ENCODE results near the gene FOXJ1.

Gene FOXJ1

DNA sequence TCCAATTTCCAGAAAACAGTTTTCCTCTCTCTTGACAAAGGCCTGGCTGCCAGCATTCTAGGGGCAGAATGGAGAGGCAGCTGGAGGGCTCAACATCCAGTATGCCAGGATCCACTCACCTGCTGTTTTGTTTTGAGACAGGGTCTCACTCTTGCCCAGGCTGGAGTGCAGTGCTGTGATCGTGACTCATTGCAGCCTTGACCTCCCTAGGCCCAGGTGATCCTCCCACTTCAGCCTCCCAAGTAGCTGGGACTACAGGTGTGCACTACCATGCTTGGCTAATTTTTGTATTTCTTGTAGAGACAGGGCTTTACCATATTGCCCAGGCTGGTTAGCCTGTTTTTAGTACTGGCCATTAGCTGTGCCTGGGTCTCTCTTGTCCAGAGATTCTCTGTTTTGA lies 29.1 kb upstream of the FOXJ1 start:
- no peaks in the 10 kb centered on the region for H3K36me3 ChIP-seq (replicated peaks; ENCODE audit: low read depth, low read length)

DNA sequence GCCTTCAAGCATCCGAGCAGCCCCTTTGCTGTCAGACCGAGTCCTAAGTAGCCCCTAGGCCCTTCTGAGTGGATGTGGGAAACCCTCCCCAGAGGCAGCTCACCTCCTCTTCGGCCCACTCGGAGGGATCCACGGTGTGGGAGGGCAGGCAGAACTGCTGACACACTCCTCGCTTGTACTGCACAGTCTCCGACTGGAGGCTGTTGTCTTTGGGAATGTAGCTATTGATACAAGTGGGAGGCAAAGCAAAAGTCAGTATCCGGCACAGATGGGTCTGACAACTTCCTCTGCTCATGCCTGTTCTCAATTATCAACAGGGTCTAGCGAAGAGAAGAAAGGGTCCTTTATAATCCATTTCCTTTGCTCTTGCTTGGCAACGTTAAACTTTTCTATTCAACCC lies 25.9 kb upstream of the FOXJ1 start:
- Histone ChIP-seq H3K9me3 (ENCODE audit: insufficient read depth, low read length) (no peaks in the 10 kb centered on the region), H2AFZ (ENCODE audit: low read depth, low read length) (no peak overlapping the region), H3K27me3 (ENCODE audit: low read depth, low read length) (no peaks in the 10 kb centered on the region), H3K4me1 (ENCODE audit: low read length) (peaks cover 7% of the 10 kb centered on the region), H3K27ac (ENCODE audit: low read length) (no peak overlapping the region), H4K20me1 (ENCODE audit: insufficient read depth, low read length) (no peaks in the 10 kb centered on the region), H3K9ac (ENCODE audit: low read length) (no peak overlapping the region), H3K79me2 (ENCODE audit: low read length) (no peaks in the 10 kb centered on the region), H3K4me2 (ENCODE audit: low read length) (no peak overlapping the region), H3K36me3 (replicated peaks; ENCODE audit: low read depth, low read length) (no peaks in the 10 kb centered on the region), H3K4me3 (ENCODE audit: low read length) (no peak overlapping the region)
- no peak for TF ChIP-seq EZH2phosphoT487 (IDR thresholded peaks at IDR 0.05; ENCODE audit: low read depth)
- no peak for TF ChIP-seq CTCF (IDR thresholded peaks at IDR 0.05; ENCODE audit: low read depth, low read length)

More for the DNA sequence above, 29.1 kb upstream of the FOXJ1 start:
- Histone ChIP-seq H3K4me3 (ENCODE audit: low read length) (no peak overlapping the region), H3K27ac (ENCODE audit: low read length) (no peak overlapping the region), H3K9ac (ENCODE audit: low read length) (no peak overlapping the region), H3K4me2 (ENCODE audit: low read length) (no peak overlapping the region), H3K4me1 (ENCODE audit: low read length) (no peaks in the 10 kb centered on the region), H3K79me2 (ENCODE audit: low read length) (no peaks in the 10 kb centered on the region), H2AFZ (ENCODE audit: low read depth, low read length) (no peak overlapping the region), H4K20me1 (ENCODE audit: insufficient read depth, low read length) (no peaks in the 10 kb centered on the region), H3K9me3 (ENCODE audit: insufficient read depth, low read length) (no peaks in the 10 kb centered on the region), H3K27me3 (ENCODE audit: low read depth, low read length) (no peaks in the 10 kb centered on the region)
- TF ChIP-seq CTCF (IDR thresholded peaks at IDR 0.05; ENCODE audit: low read depth, low read length) (no peak), EZH2phosphoT487 (IDR thresholded peaks at IDR 0.05; ENCODE audit: low read depth) (no peak)

DNA sequence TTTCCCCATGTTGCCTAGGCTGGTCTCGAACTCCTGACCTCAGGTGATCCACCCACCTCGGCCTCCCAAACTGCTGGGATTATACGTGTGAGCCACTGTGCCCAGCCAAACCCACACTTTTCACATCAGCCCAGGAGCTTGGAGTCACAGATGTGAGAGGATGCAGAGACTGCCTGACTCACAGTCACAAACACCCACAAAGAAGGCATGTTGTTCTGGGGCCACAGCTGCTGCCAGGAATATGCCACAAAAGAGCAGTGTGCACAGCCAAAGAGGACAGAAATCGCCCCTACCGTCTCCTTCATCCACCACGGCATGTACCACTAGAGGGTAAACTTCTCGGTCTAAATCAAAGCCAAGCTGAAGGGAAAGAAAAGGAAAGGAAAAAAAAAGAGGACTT lies 25.1 kb upstream of the FOXJ1 start:
- Histone ChIP-seq H2AFZ (ENCODE audit: low read depth, low read length) (no peak overlapping the region), H3K79me2 (ENCODE audit: low read length) (no peaks in the 10 kb centered on the region), H3K9ac (ENCODE audit: low read length) (no peak overlapping the region), H3K4me3 (ENCODE audit: low read length) (no peak overlapping the region), H3K9me3 (ENCODE audit: insufficient read depth, low read length) (no peaks in the 10 kb centered on the region), H3K27me3 (ENCODE audit: low read depth, low read length) (no peaks in the 10 kb centered on the region), H4K20me1 (ENCODE audit: insufficient read depth, low read length) (no peaks in the 10 kb centered on the region), H3K27ac (ENCODE audit: low read length) (no peak overlapping the region), H3K4me1 (ENCODE audit: low read length) (peaks cover 7% of the 10 kb centered on the region), H3K4me2 (ENCODE audit: low read length) (no peak overlapping the region), H3K36me3 (replicated peaks; ENCODE audit: low read depth, low read length) (no peaks in the 10 kb centered on the region)
- no peak for TF ChIP-seq CTCF (IDR thresholded peaks at IDR 0.05; ENCODE audit: low read depth, low read length)
- TF ChIP-seq EZH2phosphoT487 (IDR thresholded peaks at IDR 0.05; ENCODE audit: low read depth) = no peak

DNA sequence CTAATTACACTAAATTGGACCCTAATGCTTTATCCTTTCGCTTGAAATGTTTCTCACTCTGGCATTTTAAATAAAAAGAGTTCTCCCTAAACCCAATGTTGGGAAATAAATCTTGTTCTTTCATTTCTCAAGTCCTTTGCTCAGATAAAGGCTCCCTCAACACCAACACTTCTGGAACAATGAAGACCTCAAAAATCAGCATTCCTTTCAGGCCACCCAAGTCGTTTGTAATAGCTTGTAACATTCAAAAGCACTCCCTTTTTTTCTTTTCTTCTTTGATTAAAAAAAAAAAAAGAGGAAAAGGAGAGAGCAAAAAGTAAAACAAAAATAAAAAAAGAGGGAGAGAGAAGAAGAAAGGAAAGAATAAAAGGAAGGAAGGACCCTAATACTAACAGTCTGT lies 23.3 kb upstream of the FOXJ1 start:
- no peak for TF ChIP-seq CTCF (IDR thresholded peaks at IDR 0.05; ENCODE audit: low read depth, low read length)
- no peaks in the 10 kb centered on the region for H3K9me3 ChIP-seq (ENCODE audit: insufficient read depth, low read length)
- no peak overlapping the region for H2AFZ ChIP-seq (ENCODE audit: low read depth, low read length)
- H3K79me2 ChIP-seq (ENCODE audit: low read length) = no peaks in the 10 kb centered on the region
- peaks cover 7% of the 10 kb centered on the region for H3K4me1 ChIP-seq (ENCODE audit: low read length)
- no peaks in the 10 kb centered on the region for H3K36me3 ChIP-seq (replicated peaks; ENCODE audit: low read depth, low read length)
- H3K27me3 ChIP-seq (ENCODE audit: low read depth, low read length) = no peaks in the 10 kb centered on the region
- H3K4me3 ChIP-seq (ENCODE audit: low read length) = no peak overlapping the region
- no peak overlapping the region for H3K27ac ChIP-seq (ENCODE audit: low read length)
- H4K20me1 ChIP-seq (ENCODE audit: insufficient read depth, low read length) = no peaks in the 10 kb centered on the region
- H3K9ac ChIP-seq (ENCODE audit: low read length) = no peak overlapping the region
- H3K4me2 ChIP-seq (ENCODE audit: low read length) = no peak overlapping the region
